ENCODE data around the gene FRMD4A. TPM values are rescaled to one million over a fixed set of nuclear protein-coding genes. Genes with fewer than 3 reads are reported as not detected.
A peak's percentile ranks its signal among the peaks of the same experiment; 100 is the strongest.
"Not testable (repeated sequence)": the region's sequence is repeated elsewhere in the genome, so short reads cannot be mapped to it uniquely, and the experiment has no call there.

FRMD4A gene
- total RNA-seq, 1 experiment from 2014 or later, result not detected

- DNase-seq, result peak; percentile 59
- no peaks in the 10 kb centered on the region for H3K36me3 ChIP-seq (ENCODE audit: insufficient read depth, low read length)
- no peaks in the 10 kb centered on the region for H3K4me1 ChIP-seq (ENCODE audit: low read length)
- H4K20me1 ChIP-seq (ENCODE audit: insufficient read depth, low read depth, low read length), result no peaks in the 10 kb centered on the region
- H3K4me2 ChIP-seq (ENCODE audit: low read depth, low read length, poor library complexity, severe bottlenecking), result no peak overlapping the region
- H3K9me2 ChIP-seq (replicated peaks; ENCODE audit: insufficient read depth, low read length), result no peaks in the 10 kb centered on the region
- H3K79me2 ChIP-seq (ENCODE audit: low read length), result no peaks in the 10 kb centered on the region
- H3K4me3 ChIP-seq (ENCODE audit: low read length), result no peak overlapping the region
- no peak overlapping the region for H3K9ac ChIP-seq (ENCODE audit: low read length)
- H3K27ac ChIP-seq (ENCODE audit: low read length), result no peak overlapping the region
- H2AFZ ChIP-seq (ENCODE audit: low read length), result no peak overlapping the region
- H3K9me3 ChIP-seq (ENCODE audit: low read length), result no peaks in the 10 kb centered on the region
- no peaks in the 10 kb centered on the region for H3K27me3 ChIP-seq (ENCODE audit: low read length)
Measured at GRCh38 chr10:13784067-13784466, 546.7 kb downstream of the FRMD4A start.

- Histone ChIP-seq H3K4me2 (ENCODE audit: low read depth, low read length, poor library complexity, severe bottlenecking) (no peak overlapping the region), H3K27ac (ENCODE audit: low read length) (no peak overlapping the region), H2AFZ (ENCODE audit: low read length) (no peak overlapping the region), H4K20me1 (ENCODE audit: insufficient read depth, low read depth, low read length) (no peaks in the 10 kb centered on the region), H3K27me3 (ENCODE audit: low read length) (no peaks in the 10 kb centered on the region), H3K4me1 (ENCODE audit: low read length) (peaks cover 9% of the 10 kb centered on the region), H3K36me3 (ENCODE audit: insufficient read depth, low read length) (no peaks in the 10 kb centered on the region), H3K9me3 (ENCODE audit: low read length) (no peaks in the 10 kb centered on the region), H3K9me2 (replicated peaks; ENCODE audit: insufficient read depth, low read length) (no peaks in the 10 kb centered on the region), H3K79me2 (ENCODE audit: low read length) (no peaks in the 10 kb centered on the region), H3K4me3 (ENCODE audit: low read length) (no peak overlapping the region), H3K9ac (ENCODE audit: low read length) (no peak overlapping the region)
- DNase-seq, result no peak
Measured at GRCh38 chr10:13779748-13780147, 551.0 kb downstream of the FRMD4A start.

- H4K20me1 ChIP-seq (ENCODE audit: insufficient read depth, low read depth, low read length); H3K9me2 ChIP-seq (replicated peaks; ENCODE audit: insufficient read depth, low read length); H3K4me2 ChIP-seq (ENCODE audit: low read depth, low read length, poor library complexity, severe bottlenecking); H3K4me3 ChIP-seq (ENCODE audit: low read length); H3K9ac ChIP-seq (ENCODE audit: low read length); H3K9me3 ChIP-seq (ENCODE audit: low read length); H2AFZ ChIP-seq (ENCODE audit: low read length); H3K27me3 ChIP-seq (ENCODE audit: low read length); H3K36me3 ChIP-seq (ENCODE audit: insufficient read depth, low read length); H3K27ac ChIP-seq (ENCODE audit: low read length); H3K4me1 ChIP-seq (ENCODE audit: low read length); H3K79me2 ChIP-seq (ENCODE audit: low read length); DNase-seq: not testable (repeated sequence)
Measured at GRCh38 chr10:13778693-13778960, 552.1 kb downstream of the FRMD4A start.

- Histone ChIP-seq H3K4me2 (ENCODE audit: low read depth, low read length, poor library complexity, severe bottlenecking) (peak overlapping the region; percentile 20), H3K27ac (ENCODE audit: low read length) (no peak overlapping the region), H3K9me2 (replicated peaks; ENCODE audit: insufficient read depth, low read length) (no peaks in the 10 kb centered on the region), H3K9ac (ENCODE audit: low read length) (no peak overlapping the region), H4K20me1 (ENCODE audit: insufficient read depth, low read depth, low read length) (no peaks in the 10 kb centered on the region), H3K79me2 (ENCODE audit: low read length) (no peaks in the 10 kb centered on the region), H3K27me3 (ENCODE audit: low read length) (no peaks in the 10 kb centered on the region), H3K4me3 (ENCODE audit: low read length) (no peak overlapping the region), H3K4me1 (ENCODE audit: low read length) (peaks cover 9% of the 10 kb centered on the region), H3K36me3 (ENCODE audit: insufficient read depth, low read length) (no peaks in the 10 kb centered on the region), H3K9me3 (ENCODE audit: low read length) (no peaks in the 10 kb centered on the region), H2AFZ (ENCODE audit: low read length) (no peak overlapping the region)
- peak; percentile 49 for DNase-seq
Measured at GRCh38 chr10:13776861-13777311, 553.8 kb downstream of the FRMD4A start.

GRCh38 chr10:13775786-13776775 lies 554.6 kb downstream of the FRMD4A start:
- no peak for DNase-seq
- Histone ChIP-seq H3K9me3 (ENCODE audit: low read length) (no peaks in the 10 kb centered on the region), H4K20me1 (ENCODE audit: insufficient read depth, low read depth, low read length) (no peaks in the 10 kb centered on the region), H3K9ac (ENCODE audit: low read length) (no peak overlapping the region), H3K79me2 (ENCODE audit: low read length) (no peaks in the 10 kb centered on the region), H3K4me2 (ENCODE audit: low read depth, low read length, poor library complexity, severe bottlenecking) (peak overlapping the region; percentile 20), H3K27me3 (ENCODE audit: low read length) (no peaks in the 10 kb centered on the region), H2AFZ (ENCODE audit: low read length) (no peak overlapping the region), H3K27ac (ENCODE audit: low read length) (no peak overlapping the region), H3K9me2 (replicated peaks; ENCODE audit: insufficient read depth, low read length) (no peaks in the 10 kb centered on the region), H3K36me3 (ENCODE audit: insufficient read depth, low read length) (no peaks in the 10 kb centered on the region), H3K4me1 (ENCODE audit: low read length) (peaks cover 9% of the 10 kb centered on the region), H3K4me3 (ENCODE audit: low read length) (no peak overlapping the region)

DNA sequence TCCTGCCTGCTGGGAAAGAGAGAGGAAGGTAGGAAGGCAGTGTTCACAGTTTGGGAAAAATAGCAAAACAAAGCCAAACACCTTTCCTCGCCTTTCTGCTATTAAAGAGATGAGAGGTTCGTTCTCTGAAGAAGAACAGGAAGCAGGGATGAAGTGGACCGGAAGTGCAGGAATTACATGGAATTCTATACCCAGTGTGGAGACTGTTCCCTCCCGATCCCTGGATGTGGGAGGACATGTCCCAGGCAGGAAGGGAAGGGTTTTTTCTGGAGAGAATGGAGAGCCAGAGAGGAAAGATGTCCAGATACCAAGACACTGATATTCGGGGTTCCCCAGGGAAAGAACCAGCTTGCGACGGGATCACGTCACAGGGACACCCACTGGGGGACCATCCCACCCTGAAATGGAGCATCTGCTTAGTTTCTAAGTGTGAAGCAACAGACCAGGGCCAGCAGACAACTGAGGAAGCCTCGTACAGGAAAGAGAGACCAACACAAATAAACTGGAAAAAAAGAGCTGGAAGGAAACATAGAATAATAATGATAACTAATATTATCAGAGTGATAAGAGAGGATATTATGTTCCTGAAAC lies 556.3 kb downstream of the FRMD4A start:
- no peak overlapping the region for H3K4me3 ChIP-seq (ENCODE audit: low read length)
- H3K9me3 ChIP-seq (ENCODE audit: low read length), result no peaks in the 10 kb centered on the region
- H3K36me3 ChIP-seq (ENCODE audit: insufficient read depth, low read length), result no peaks in the 10 kb centered on the region
- no peak overlapping the region for H3K27ac ChIP-seq (ENCODE audit: low read length)
- no peak overlapping the region for H3K4me2 ChIP-seq (ENCODE audit: low read depth, low read length, poor library complexity, severe bottlenecking)
- no peak overlapping the region for H2AFZ ChIP-seq (ENCODE audit: low read length)
- H3K9ac ChIP-seq (ENCODE audit: low read length), result no peak overlapping the region
- H3K4me1 ChIP-seq (ENCODE audit: low read length), result peaks cover 17% of the 10 kb centered on the region
- no peaks in the 10 kb centered on the region for H3K27me3 ChIP-seq (ENCODE audit: low read length)
- H3K9me2 ChIP-seq (replicated peaks; ENCODE audit: insufficient read depth, low read length), result no peaks in the 10 kb centered on the region
- no peaks in the 10 kb centered on the region for H4K20me1 ChIP-seq (ENCODE audit: insufficient read depth, low read depth, low read length)
- no peaks in the 10 kb centered on the region for H3K79me2 ChIP-seq (ENCODE audit: low read length)
- DNase-seq, result no peak

DNA sequence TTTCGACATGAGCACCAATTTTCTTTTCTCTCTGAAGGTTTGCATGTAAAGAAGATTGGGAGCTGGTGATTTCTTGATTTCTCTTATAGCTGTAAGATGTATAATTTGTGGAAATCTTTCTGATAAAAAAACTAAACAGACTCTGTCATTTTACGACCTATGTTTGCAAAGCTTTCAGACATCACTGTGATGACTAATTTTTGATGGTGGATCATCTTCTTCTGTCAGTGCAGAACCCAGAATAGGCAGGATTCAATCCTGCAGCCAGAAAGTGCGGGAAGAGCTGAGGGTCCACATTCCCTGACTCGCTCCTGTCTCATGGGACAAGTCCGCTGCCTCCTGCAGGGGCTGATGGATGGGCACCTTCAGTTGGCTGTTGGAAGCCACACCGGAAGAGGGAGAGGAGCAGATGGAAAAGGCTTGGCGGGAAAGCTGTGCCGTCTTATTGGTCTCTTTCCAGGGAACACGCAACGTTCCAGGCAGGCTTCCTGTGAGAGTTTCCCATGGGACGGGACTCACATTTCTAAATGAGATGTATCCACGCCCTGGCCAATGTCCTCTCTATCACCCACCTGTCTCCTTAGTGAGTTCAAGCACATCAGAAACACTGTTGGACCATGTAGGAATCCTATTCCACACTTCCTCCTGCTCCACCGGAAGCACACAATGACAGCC lies 557.1 kb downstream of the FRMD4A start:
- Histone ChIP-seq H3K79me2 (ENCODE audit: low read length) (no peaks in the 10 kb centered on the region), H3K27ac (ENCODE audit: low read length) (no peak overlapping the region), H2AFZ (ENCODE audit: low read length) (no peak overlapping the region), H4K20me1 (ENCODE audit: insufficient read depth, low read depth, low read length) (no peaks in the 10 kb centered on the region), H3K4me2 (ENCODE audit: low read depth, low read length, poor library complexity, severe bottlenecking) (no peak overlapping the region), H3K4me1 (ENCODE audit: low read length) (peaks cover 17% of the 10 kb centered on the region), H3K9ac (ENCODE audit: low read length) (no peak overlapping the region), H3K9me3 (ENCODE audit: low read length) (no peaks in the 10 kb centered on the region), H3K9me2 (replicated peaks; ENCODE audit: insufficient read depth, low read length) (no peaks in the 10 kb centered on the region), H3K36me3 (ENCODE audit: insufficient read depth, low read length) (no peaks in the 10 kb centered on the region), H3K4me3 (ENCODE audit: low read length) (no peak overlapping the region), H3K27me3 (ENCODE audit: low read length) (no peaks in the 10 kb centered on the region)
- no peak for DNase-seq

DNA sequence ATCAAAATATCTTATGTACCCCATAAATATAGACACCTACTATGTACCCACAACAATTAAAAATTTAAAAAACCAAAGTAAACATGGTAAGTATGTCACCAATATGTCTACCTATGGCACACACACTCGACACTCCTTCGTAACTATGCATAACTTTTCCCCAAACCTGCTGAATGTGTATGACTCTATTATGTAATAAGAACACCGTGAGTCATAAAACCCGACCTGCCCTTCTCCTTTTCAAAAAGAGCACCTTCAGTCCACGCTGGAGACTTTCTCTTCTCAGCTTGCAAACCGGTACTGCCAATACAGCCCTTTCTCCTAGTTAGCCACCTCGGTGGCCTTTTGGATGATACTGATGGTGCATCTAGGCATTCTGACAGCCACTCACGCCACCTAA lies 557.7 kb downstream of the FRMD4A start:
- H3K4me3 ChIP-seq (ENCODE audit: low read length), result no peak overlapping the region
- H3K36me3 ChIP-seq (ENCODE audit: insufficient read depth, low read length), result no peaks in the 10 kb centered on the region
- H3K9ac ChIP-seq (ENCODE audit: low read length), result no peak overlapping the region
- H3K79me2 ChIP-seq (ENCODE audit: low read length), result no peaks in the 10 kb centered on the region
- no peak overlapping the region for H2AFZ ChIP-seq (ENCODE audit: low read length)
- H3K4me1 ChIP-seq (ENCODE audit: low read length), result peaks cover 17% of the 10 kb centered on the region
- no peaks in the 10 kb centered on the region for H3K9me3 ChIP-seq (ENCODE audit: low read length)
- H3K27me3 ChIP-seq (ENCODE audit: low read length), result no peaks in the 10 kb centered on the region
- no peaks in the 10 kb centered on the region for H4K20me1 ChIP-seq (ENCODE audit: insufficient read depth, low read depth, low read length)
- no peak overlapping the region for H3K4me2 ChIP-seq (ENCODE audit: low read depth, low read length, poor library complexity, severe bottlenecking)
- H3K9me2 ChIP-seq (replicated peaks; ENCODE audit: insufficient read depth, low read length), result no peaks in the 10 kb centered on the region
- DNase-seq, result no peak
- H3K27ac ChIP-seq (ENCODE audit: low read length), result no peak overlapping the region

Measured in Karpas-422 (cell line).